K562 (cell line): Measurements from ENCODE around the gene KLHL41. TPM values are rescaled to one million over a fixed set of nuclear protein-coding genes. Genes with fewer than 3 reads are reported as not detected.

Source experiments
- ATAC-seq: fragments of 200-7000 bp; cut with Tn5 transposase; 3 replicates; pipeline ENCODE4 v1.9.1; 2020; ENCODE audit warnings: moderate library complexity
- BruUV-seq: library from RNA; stranded (reverse); fragments of 400-500 nt; replicated peaks from 2 replicates; lab custom pipeline; 2021; lab: Mats Ljungman, UMichigan
- CTCF ChIA-PET: fragments of 300-600 bp; formaldehyde crosslinking; extraction: SDS; loops from one replicate; lab custom pipeline; 2021; ENCODE audit warnings: low intra/inter-chr PET ratio; lab: Yijun Ruan, JAX
- POLR2A ChIA-PET: fragments of 300-600, 350-650 bp; sonication (Branson Sonifier 250); formaldehyde crosslinking; extraction: SDS; loops from one replicate; lab custom pipeline; 2021; ENCODE audit warnings: antibody characterized with exemption, inconsistent platforms; lab: Yijun Ruan, JAX
- DNase-seq, 4 experiments: peaks; one replicate each; pipeline versions ENCODE4 v3.0.0 to v3.0.0-alpha.2; 2011 to 2018; ENCODE audit warnings: low spot score in 3 of 4, mixed read lengths in 3 of 4; ENCODE audit errors: extremely low read depth in 1 of 4
- FAIRE-seq: peaks from 2 replicates; lab custom pipeline; 2011; peaks lifted over from hg19 to GRCh38; lab: Jason Lieb, UNC
- H2AFZ ChIP-seq: 2 replicates; pipeline ENCODE4 v1.6.0; 2011; ENCODE audit warnings: low read depth, low read length, control low read depth, inconsistent platforms
- H3K27ac ChIP-seq: fragments of 200-600 bp; 3 replicates; pipeline ENCODE4 v1.8.0; 2011; ENCODE audit warnings: low read depth, mild to moderate bottlenecking, control low read depth, inconsistent platforms, low read length, moderate library complexity, mixed read lengths; ENCODE audit errors: extremely low read depth
- H3K27me3 ChIP-seq, 2 experiments: fragments of 300-600 bp in 1 of 2; 2 replicates in 1 of 2; 3 replicates in 1 of 2; pipeline versions ENCODE4 v1.6.0 to v1.8.0; 2011; ENCODE audit warnings: inconsistent platforms in 2 of 2, low read length in 2 of 2, mild to moderate bottlenecking in 1 of 2, mixed read lengths in 1 of 2, moderate library complexity in 1 of 2; ENCODE audit not compliant: control insufficient read depth in 2 of 2, insufficient read depth in 2 of 2
- H3K36me3 ChIP-seq: fragments of 300-600 bp; 3 replicates; pipeline ENCODE4 v1.8.0; 2011; ENCODE audit warnings: mild to moderate bottlenecking, low read length, inconsistent platforms; ENCODE audit not compliant: control insufficient read depth, insufficient read depth
- H3K4me1 ChIP-seq, 2 experiments: fragments of 200-600 bp in 1 of 2; replicated peaks in 1 of 2; 2 replicates in 1 of 2; 3 replicates in 1 of 2; pipeline versions ENCODE4 v1.5.1 to v1.8.0; 2011; ENCODE audit warnings: inconsistent platforms in 2 of 2, low read length in 2 of 2, mild to moderate bottlenecking in 1 of 2, mixed read lengths in 1 of 2, moderate library complexity in 1 of 2; ENCODE audit not compliant: control insufficient read depth in 2 of 2, insufficient read depth in 2 of 2
- H3K4me2 ChIP-seq: 2 replicates; pipeline ENCODE4 v1.6.1; 2011; ENCODE audit warnings: low read length, control low read depth, inconsistent platforms, mixed read lengths; ENCODE audit not compliant: insufficient read depth
- H3K4me3 ChIP-seq: fragments of 200-600 bp; sonication (generic), shearing (Covaris generic); 2 replicates; pipeline ENCODE4 v1.5.1; 2016; ENCODE audit warnings: control low read depth, inconsistent platforms
- H3K79me2 ChIP-seq: fragments of 200-600 bp; 3 replicates; pipeline ENCODE4 v1.8.0; 2011; ENCODE audit warnings: low read length, inconsistent platforms; ENCODE audit not compliant: control insufficient read depth, insufficient read depth
- H3K9ac ChIP-seq, 2 experiments: 2 replicates each; pipeline versions ENCODE4 v1.6.0 to v1.6.1; 2011; ENCODE audit warnings: low read depth in 2 of 2, low read length in 2 of 2, control low read depth in 1 of 2, inconsistent platforms in 1 of 2, mild to moderate bottlenecking in 1 of 2, mixed read lengths in 1 of 2; ENCODE audit not compliant: insufficient read depth in 1 of 2
- H3K9me1 ChIP-seq: one replicate; pipeline ENCODE4 v1.6.0; 2011; ENCODE audit warnings: inconsistent platforms, mild to moderate bottlenecking, low read length, moderate library complexity; ENCODE audit not compliant: control insufficient read depth, insufficient read depth
- H3K9me3 ChIP-seq: replicated peaks from 2 replicates; pipeline ENCODE4 v1.5.1; 2011; ENCODE audit warnings: low read depth, low read length, inconsistent platforms; ENCODE audit not compliant: control insufficient read depth, insufficient read depth
- H4K20me1 ChIP-seq: replicated peaks from 2 replicates; pipeline ENCODE4 v1.6.1; 2011; ENCODE audit warnings: low read length, inconsistent platforms, mixed read lengths; ENCODE audit not compliant: control insufficient read depth, insufficient read depth
- CBFA2T2 ChIP-seq: fragments of 450-650 bp; conservative IDR thresholded peaks from 2 replicates; pipeline ENCODE4 v1.6.1; 2017; ENCODE audit warnings: mild to moderate bottlenecking
- EP300 ChIP-seq: IDR thresholded peaks from 2 replicates; pipeline ENCODE4 v1.6.1; 2012; ENCODE audit warnings: low read length, improper control_type of control experiment
- ESRRB ChIP-seq: fragments of 250-450 bp; sonication (Bioruptor Pico); IDR thresholded peaks from 2 replicates; pipeline ENCODE4 v1.5.0; 2020; ENCODE audit warnings: mild to moderate bottlenecking, moderate library complexity, borderline replicate concordance
- HMBOX1 ChIP-seq: sonication (generic); IDR thresholded peaks from 2 replicates; pipeline ENCODE4 v1.6.1; 2016
- IFI16 ChIP-seq: fragments of 250-450 bp; sonication (Bioruptor Pico); IDR thresholded peaks from 2 replicates; pipeline ENCODE4 v2.1.2; 2022; ENCODE audit warnings: mild to moderate bottlenecking, inconsistent platforms
- NCOA6 ChIP-seq: fragments of 450-650 bp; IDR thresholded peaks from 2 replicates; pipeline ENCODE4 v1.6.1; 2017; ENCODE audit warnings: mild to moderate bottlenecking
- NR2F6 ChIP-seq: fragments of 450-650 bp; formaldehyde crosslinking; IDR thresholded peaks from 2 replicates; pipeline ENCODE4 v1.4.0; 2020; ENCODE audit warnings: mild to moderate bottlenecking
- PHB2 ChIP-seq: fragments of 450-650 bp; IDR thresholded peaks from 2 replicates; pipeline ENCODE4 v1.6.1; 2017; ENCODE audit warnings: low read depth
- SP2 ChIP-seq: IDR thresholded peaks from 2 replicates; pipeline ENCODE4 v1.6.1; 2011; ENCODE audit warnings: mild to moderate bottlenecking, low read depth, low read length, moderate library complexity; ENCODE audit not compliant: poor library complexity, severe bottlenecking; ENCODE audit errors: extremely low read depth
- U2AF2 ChIP-seq: fragments of 200-400 bp; formaldehyde crosslinking; optimal IDR thresholded peaks from 2 replicates; pipeline ENCODE3; 2017; ENCODE audit warnings: low read depth, mild to moderate bottlenecking, low read length
- YY1 ChIP-seq, 3 experiments: IDR thresholded peaks; 2 replicates each; pipeline ENCODE4 v1.6.1; 2011; ENCODE audit warnings: low read length in 2 of 3, mild to moderate bottlenecking in 2 of 3, moderate library complexity in 2 of 3, borderline replicate concordance in 1 of 3, control low read depth in 1 of 3, low read depth in 1 of 3; ENCODE audit not compliant: insufficient read depth in 3 of 3, insufficient replicate concordance in 2 of 3, control insufficient read depth in 1 of 3, insufficient read length in 1 of 3; ENCODE audit errors: extremely low read depth in 1 of 3
- ZBTB34 ChIP-seq: fragments of 250-450 bp; sonication (Bioruptor Pico); IDR thresholded peaks from 2 replicates; pipeline ENCODE4 v1.8.0; 2021; ENCODE audit warnings: mild to moderate bottlenecking, moderate library complexity
- ZKSCAN1 ChIP-seq: fragments of 150-350 bp; IDR thresholded peaks from 2 replicates; pipeline ENCODE4 v1.6.1; 2016; ENCODE audit warnings: low read depth, low read length
- ZNF197 ChIP-seq: fragments of 200-800 bp; sonication (Bioruptor generic); IDR thresholded peaks from 2 replicates; pipeline ENCODE4 v1.6.1; 2016; ENCODE audit warnings: low read depth, missing genetic modification characterization, missing compliant biosample characterization
- ZNF253 ChIP-seq: fragments of 250-450 bp; sonication (Bioruptor Pico); conservative IDR thresholded peaks from 2 replicates; pipeline ENCODE4 v1.6.1; 2021; ENCODE audit warnings: mild to moderate bottlenecking
- ZNF354B ChIP-seq: fragments of 250-450 bp; sonication (Bioruptor Pico); IDR thresholded peaks from 2 replicates; pipeline ENCODE4 v1.4.0; 2020
- ZSCAN32 ChIP-seq: fragments of 450-650 bp; formaldehyde crosslinking; IDR thresholded peaks from 2 replicates; pipeline ENCODE4 v1.4.0; 2020; ENCODE audit warnings: mild to moderate bottlenecking, moderate library complexity
- WGBS: fragments of 100-300 bp; shearing (Covaris generic); methylation state at CpG from one replicate; pipeline ENCODE4 v1.1.6; 2016; ENCODE audit warnings: low coverage, mixed read lengths; ENCODE audit not compliant: insufficient coverage; ENCODE audit errors: missing lambda C conversion rate; 5-methylcytosine and 5-hydroxymethylcytosine counted together
- in situ Hi-C: fragments of 300-500 bp; cut with MboI; formaldehyde crosslinking; loops from 4 replicates; pipeline ENCODE4 v1.15.0; 2018; ENCODE audit warnings: inconsistent platforms, mixed read lengths
- intact Hi-C: fragments of 100-400 bp; cut with micrococcal nuclease; formaldehyde crosslinking; loops from 2 replicates; pipeline ENCODE4 v1.14.2; 2022
- polyA plus RNA-seq, 8 experiments: library from polyadenylated mRNA; depleted of rRNA in 4 of 8; stranded (reverse) in 5 of 8; unstranded in 3 of 8; fragments of >200 nt; fragmentation: Nextera tagmentation in 2 of 8; fragmentation: Illumina TruSeq in 1 of 8; extraction: Ambion mirVana in 2 of 8; extraction: Trizol in 1 of 8; gene quantifications; 2 replicates each; pipeline versions ENCODE4 v1.2.1 to v1.2.3, GENCODE V29; 2011 to 2014; ENCODE audit warnings: inconsistent platforms in 1 of 8, missing spikeins in 1 of 8
- total RNA-seq, 7 experiments: library from RNA; depleted of rRNA in 6 of 7; stranded (reverse); fragments of >200 nt in 6 of 7; fragmentation: Illumina TruSeq in 2 of 7; extraction: Trizol in 2 of 7; gene quantifications; 2 replicates each; pipeline versions ENCODE4 v1.2.1 to v1.2.3, GENCODE V29; 2011 to 2021; ENCODE audit warnings: low replicate concordance in 1 of 7

KLHL41 gene
- total and polyA plus RNA-seq, 9 of the 15 experiments (the other 6 are each of a cell fraction or from before 2014, with no cell fraction given), result 0.05 to 1.5 (median 0.09) TPM

- H3K9me1 ChIP-seq, result no peaks in the 10 kb centered on the region
- H2AFZ ChIP-seq, result peak overlapping the region; percentile 69; the same call in 1 of the 2 replicates
- H3K4me3 ChIP-seq, result no peak overlapping the region
- H3K36me3 ChIP-seq, result no peaks in the 10 kb centered on the region
- BruUV-seq, result no TSS peak
- no peaks in the 10 kb centered on the region for H3K79me2 ChIP-seq
- no peak for TF ChIP-seq EP300
- TF ChIP-seq NCOA6, result no peak
- no peak for TF ChIP-seq SP2
- no peak for TF ChIP-seq ZNF253
- TF ChIP-seq IFI16 (CRISPR knock-in tag), result no peak
- no peak for TF ChIP-seq ZBTB34 (CRISPR knock-in tag)
- TF ChIP-seq ESRRB (CRISPR knock-in tag), result no peak
- TF ChIP-seq NR2F6 (CRISPR knock-in tag), result no peak
- no peak for TF ChIP-seq CBFA2T2
- TF ChIP-seq ZKSCAN1, result no peak
- no peak for TF ChIP-seq HMBOX1
- TF ChIP-seq U2AF2, result no peak
- no peak for TF ChIP-seq ZNF354B (CRISPR knock-in tag)
- TF ChIP-seq ZSCAN32 (CRISPR knock-in tag), result no peak
- TF ChIP-seq PHB2, result no peak
- no peak for TF ChIP-seq YY1 (IDR thresholded peaks at IDR 0.05; ENCODE audit: borderline replicate concordance in 1 of 3, control insufficient read depth in 1 of 3, extremely low read depth in 1 of 3, insufficient read depth in 3 of 3, insufficient read length in 1 of 3, insufficient replicate concordance in 2 of 3, low read depth in 1 of 3, low read length in 2 of 3)
- TF ChIP-seq ZNF197 (CRISPR knock-in tag), result no peak
- FAIRE-seq, result peak; percentile 56
- peaks cover 0 to 3% of the 10 kb centered on the region in 2 experiments; a peak in 1 of 5 replicates for H3K4me1 ChIP-seq
- H3K9ac ChIP-seq, result no peak overlapping the region
- intact Hi-C loops, result no loop called here
- H4K20me1 ChIP-seq, result no peaks in the 10 kb centered on the region
- H3K9me3 ChIP-seq, result no peaks in the 10 kb centered on the region
- H3K4me2 ChIP-seq, result no peak overlapping the region
- H3K27me3 ChIP-seq, result no peaks in the 10 kb centered on the region
- no peak for ATAC-seq
- in situ Hi-C loops, result no loop called here
- POLR2A ChIA-PET, result interaction anchor here (0.6 kb wide), 1 partner anchor 50 kb away, joined by 3 read pairs; no protein-coding TSS in a partner anchor
- no peak for DNase-seq
- 20% methylated on average over 1 of the region's 1 CpG for WGBS
- CTCF ChIA-PET, result no interaction called here
- H3K27ac ChIP-seq, result no peak overlapping the region
These were observed 45.0 kb upstream of the KLHL41 start for GRCh38 chr2:169464466-169464865.
